ENCODE measurements around the gene CGRRF1.

GRCh38 chr14:54516709-54517108 lies 7.0 kb downstream of the CGRRF1 start:
- TF ChIP-seq CTCF (conservative IDR thresholded peaks at IDR 0.05; ENCODE audit: low read length) (no peak), EZH2phosphoT487 (IDR thresholded peaks at IDR 0.05; ENCODE audit: borderline replicate concordance) (no peak)

Measured in Loucy (cell line).